Kidney (tissue), 14 donors: ENCODE measurements around the gene FAM3C. TPM values are rescaled to one million over a fixed set of nuclear protein-coding genes. Genes with fewer than 3 reads are reported as not detected.

ENCODE experiments used
- DNase-seq, 5 donors: peaks; one replicate each; pipeline ENCODE4 v3.0.0-alpha.2; 2013 to 2020
- FAIRE-seq: peaks from 2 replicates; lab custom pipeline; 2012; peaks lifted over from hg19 to GRCh38; lab: Jason Lieb, UNC
- H3K27ac ChIP-seq, 2 donors: one replicate each; pipeline ENCODE4 v1.7.0; 2013; ENCODE audit warnings: low read depth in 2 of 2, low read length in 2 of 2, inconsistent platforms in 1 of 2
- H3K27me3 ChIP-seq: one replicate; pipeline ENCODE4 v1.7.1; 2013; ENCODE audit warnings: low read length, inconsistent platforms; ENCODE audit not compliant: control insufficient read depth, insufficient read depth
- H3K36me3 ChIP-seq, 3 donors: one replicate each; pipeline versions ENCODE4 v1.7.0 to v1.7.1; 2013; ENCODE audit warnings: low read length in 3 of 3, control low read depth in 1 of 3, inconsistent platforms in 1 of 3; ENCODE audit not compliant: insufficient read depth in 3 of 3, control insufficient read depth in 2 of 3
- H3K4me1 ChIP-seq, 3 donors: one replicate each; pipeline versions ENCODE4 v1.7.0 to v1.7.1; 2013; ENCODE audit warnings: low read length in 3 of 3, inconsistent platforms in 1 of 3, low read depth in 1 of 3; ENCODE audit not compliant: control insufficient read depth in 2 of 3, insufficient read depth in 2 of 3
- H3K4me3 ChIP-seq, 3 donors: one replicate each; pipeline versions ENCODE4 v1.7.0 to v1.8.1; 2013; ENCODE audit warnings: low read length in 3 of 3, control low read depth in 1 of 3, inconsistent platforms in 1 of 3
- H3K9ac ChIP-seq, 3 donors: one replicate each; pipeline versions ENCODE4 v1.7.0 to v1.7.1; 2013; ENCODE audit warnings: low read length in 3 of 3, control low read depth in 1 of 3, inconsistent platforms in 1 of 3
- H3K9me3 ChIP-seq, 3 donors: one replicate each; pipeline versions ENCODE4 v1.7.0 to v1.7.1; 2013; ENCODE audit warnings: low read length in 3 of 3, control low read depth in 1 of 3, inconsistent platforms in 1 of 3; ENCODE audit not compliant: control insufficient read depth in 2 of 3, insufficient read depth in 1 of 3
- CTCF ChIP-seq: IDR thresholded peaks from 3 replicates; pipeline ENCODE4 v1.5.1; 2012; ENCODE audit warnings: mild to moderate bottlenecking, moderate library complexity, borderline replicate concordance; ENCODE audit not compliant: insufficient read depth; ENCODE audit errors: extremely low read depth
- intact Hi-C: fragments of 100-400 bp; cut with DNase I; formaldehyde crosslinking; loops from one replicate; pipeline ENCODE4 v1.11.1; 2022
- polyA plus RNA-seq: library from polyadenylated mRNA; stranded (reverse); fragments of 350-450 nt; fragmentation: Illumina TruSeq; extraction: RNeasy Lipid Tissue Mini Kit (QIAGEN cat#74804); gene quantifications from one replicate; pipeline ENCODE4 v1.2.3, GENCODE V29; 2014; ENCODE audit warnings: low read depth, low replicate concordance; ENCODE audit not compliant: insufficient read depth
- total RNA-seq: library from RNA; stranded (reverse); fragmentation: NEBNext Ultra II Directional; extraction: Animal tissue kit (Norgen Biotek cat#: 25700); gene quantifications from one replicate; pipeline ENCODE4 v1.2.1, GENCODE V29; 2021
- donor health status: control.
- donor health status: control.
- donor health status: control.
- donor health status: control.
- donor health status: control.
- donor health status: DM: yes; HTN: yes; CAD: no.
- donor health status: Normal renal cell carcinoma (clear cell type).

FAM3C gene
- total and polyA plus RNA-seq, 2 donors from 2014 or later, result 49.5 to 82.6 TPM

GRCh38 chr7:121392277-121393004 lies 3.7 kb downstream of the FAM3C start:
- Histone ChIP-seq H3K4me3 (no peak overlapping the region), H3K27me3 (no peaks in the 10 kb centered on the region), H3K9me3 (no peaks in the 10 kb centered on the region), H3K4me1 (peaks cover 2 to 6% (median 3%) of the 10 kb centered on the region in 3 donors), H3K9ac (no peak overlapping the region), H3K36me3 (no peaks in the 10 kb centered on the region), H3K27ac (no peak overlapping the region)
- no peak for TF ChIP-seq CTCF
- intact Hi-C loops, result no loop called here
- DNase-seq, result no peak
- no peak for FAIRE-seq

- H3K36me3 ChIP-seq, result no peaks in the 10 kb centered on the region
- H3K9me3 ChIP-seq, result no peaks in the 10 kb centered on the region
- no peak for DNase-seq
- H3K9ac ChIP-seq, result no peak overlapping the region
- no peaks in the 10 kb centered on the region for H3K27me3 ChIP-seq
- intact Hi-C loops, result no loop called here
- TF ChIP-seq CTCF, result no peak
- H3K27ac ChIP-seq, result no peak overlapping the region
- H3K4me3 ChIP-seq, result no peak overlapping the region
- H3K4me1 ChIP-seq, result peaks cover 0 to 5% (median 2%) of the 10 kb centered on the region in 3 donors
- no peak for FAIRE-seq
These were observed 4.4 kb downstream of the FAM3C start for GRCh38 chr7:121391686-121392085.

- intact Hi-C loops, result no loop called here
- no peak for TF ChIP-seq CTCF
- Histone ChIP-seq H3K9me3 (no peaks in the 10 kb centered on the region), H3K9ac (no peak overlapping the region), H3K27me3 (no peaks in the 10 kb centered on the region), H3K36me3 (no peaks in the 10 kb centered on the region), H3K4me1 (peaks cover 2 to 5% (median 4%) of the 10 kb centered on the region in 3 donors), H3K4me3 (no peak overlapping the region), H3K27ac (no peak overlapping the region)
- DNase-seq, result no peak
- FAIRE-seq, result no peak
These were observed 5.5 kb downstream of the FAM3C start for GRCh38 chr7:121390617-121391016.
